Thymus (tissue), 11 donors: Measurements from ENCODE around the gene MED8. TPM values are rescaled to one million over a fixed set of nuclear protein-coding genes. Genes with fewer than 3 reads are reported as not detected.

Experiments
- DNase-seq, 9 donors: peaks; one replicate each; pipeline ENCODE4 v3.0.0-alpha.2; 2013; ENCODE audit warnings: low spot score in 9 of 9, low read depth in 6 of 9, missing footprints in 1 of 9
- H3K27ac ChIP-seq, 2 donors: one replicate each; pipeline ENCODE4 v1.5.1; 2013; ENCODE audit warnings: control low read depth in 1 of 2, low read depth in 1 of 2, low read length in 1 of 2, mild to moderate bottlenecking in 1 of 2, moderate library complexity in 1 of 2
- H3K27me3 ChIP-seq, 2 donors: one replicate each; pipeline ENCODE4 v1.5.1; 2013; ENCODE audit warnings: low read length in 1 of 2; ENCODE audit not compliant: control insufficient read depth in 2 of 2, insufficient read depth in 1 of 2
- H3K36me3 ChIP-seq, 2 donors: one replicate each; pipeline ENCODE4 v1.5.1; 2013; ENCODE audit warnings: low read length in 1 of 2, mild to moderate bottlenecking in 1 of 2, moderate library complexity in 1 of 2; ENCODE audit not compliant: control insufficient read depth in 2 of 2, insufficient read depth in 2 of 2
- H3K4me1 ChIP-seq, 2 donors: one replicate each; pipeline ENCODE4 v1.5.1; 2013; ENCODE audit warnings: low read length in 2 of 2; ENCODE audit not compliant: control insufficient read depth in 2 of 2, insufficient read depth in 2 of 2
- H3K4me3 ChIP-seq, 2 donors: one replicate each; pipeline ENCODE4 v1.5.1; 2013; ENCODE audit warnings: low read length in 2 of 2, control low read depth in 1 of 2, mild to moderate bottlenecking in 1 of 2
- H3K9me3 ChIP-seq, 2 donors: one replicate each; pipeline ENCODE4 v1.5.1; 2013; ENCODE audit warnings: low read length in 1 of 2, mild to moderate bottlenecking in 1 of 2; ENCODE audit not compliant: control insufficient read depth in 2 of 2, insufficient read depth in 1 of 2
- whole genome bisulfite sequencing: extraction: QIAGEN DNeasy Blood & Tissue Kit; methylation state at CpG from one replicate; pipeline ENCODE4 v1.1.7; 2013; 5-methylcytosine and 5-hydroxymethylcytosine counted together
- polyA plus RNA-seq: library from polyadenylated mRNA; stranded (reverse); fragments of 200-250 nt; gene quantifications from one replicate; pipeline ENCODE4 v1.2.3, GENCODE V29; 2013
- total RNA-seq: library from RNA; stranded (reverse); fragments of 120-200 nt; gene quantifications from one replicate; pipeline ENCODE4 v1.2.4, GENCODE V29; 2013
- donor health status: healthy.

MED8 gene
- total and polyA plus RNA-seq, 2 donors: 25.2 to 32.3 TPM

DNA sequence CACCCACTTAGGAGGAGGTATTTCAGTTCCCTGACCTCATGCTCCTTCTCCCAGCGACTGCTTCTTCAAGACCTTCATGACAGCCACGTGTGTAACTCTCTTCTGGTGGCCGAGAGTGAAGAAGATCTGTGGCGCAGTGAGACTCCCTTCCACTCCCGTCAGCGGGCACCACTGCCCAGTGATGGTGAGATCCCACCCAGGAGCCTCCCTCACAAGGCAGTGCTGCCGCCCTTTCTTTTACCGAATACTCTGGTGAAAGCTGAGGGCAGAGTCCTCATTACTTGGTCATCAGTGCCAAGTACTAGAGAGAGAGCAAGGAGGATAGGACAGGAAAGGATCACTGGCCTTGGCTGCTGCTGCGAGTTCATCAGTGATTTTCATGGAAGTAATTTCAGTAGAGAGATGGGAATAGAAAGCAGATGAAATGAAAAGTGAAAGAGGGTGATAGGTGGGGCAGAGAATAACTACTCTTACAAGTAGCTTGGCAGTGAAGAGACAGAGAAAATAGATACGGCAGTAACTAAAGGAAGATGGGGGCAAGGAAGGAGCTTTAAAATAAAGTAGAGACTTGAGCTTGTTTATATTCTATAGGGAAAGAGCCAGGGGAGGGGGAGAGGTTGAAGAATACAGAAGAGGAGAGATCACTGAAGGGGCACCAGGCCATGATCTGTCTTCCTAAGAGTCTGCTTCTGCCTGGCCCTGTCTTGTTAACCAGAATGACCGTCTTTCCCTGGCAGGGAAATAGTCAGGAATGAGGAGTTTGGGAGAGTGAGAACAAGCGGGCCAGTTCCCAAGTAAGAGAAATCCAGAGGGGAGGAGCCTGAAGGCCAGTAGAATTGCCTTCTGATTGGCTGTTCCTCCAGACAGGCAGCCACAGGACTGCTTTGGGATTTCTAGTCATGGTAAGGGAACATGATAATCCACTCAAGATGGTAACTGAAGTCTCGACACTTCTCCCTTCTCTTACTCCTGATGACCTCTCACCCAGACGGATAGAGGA, 45.8 kb upstream of the MED8 start:
- no peak for DNase-seq
- no peak overlapping the region for H3K4me3 ChIP-seq
- WGBS: 95% methylated on average over 14 of the region's 14 CpGs

DNA sequence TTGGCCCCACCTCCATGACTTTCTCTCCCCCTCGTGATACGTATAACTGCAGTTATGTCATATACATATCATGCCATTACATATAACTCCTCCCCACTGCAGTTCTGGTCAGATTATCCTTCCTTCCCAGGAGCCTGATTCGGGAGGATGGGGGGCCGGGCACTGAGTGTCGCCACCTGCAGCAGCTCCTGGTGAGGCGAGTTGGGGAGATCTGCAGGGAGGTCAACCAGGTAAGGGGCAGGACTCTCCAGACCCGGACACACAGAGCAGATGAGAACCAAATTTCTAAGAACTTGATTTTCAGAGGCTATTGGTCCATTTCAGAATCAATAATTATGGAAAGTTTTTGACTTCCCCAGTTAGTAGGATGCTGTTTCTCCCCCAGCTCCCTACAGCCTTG, 44.7 kb upstream of the MED8 start:
- Histone ChIP-seq H3K27ac (no peak overlapping the region), H3K9me3 (peaks cover 0 to 1% of the 10 kb centered on the region in 2 donors), H3K4me3 (no peak overlapping the region), H3K4me1 (no peaks in the 10 kb centered on the region), H3K27me3 (no peaks in the 10 kb centered on the region), H3K36me3 (peaks cover 87 to 88% of the 10 kb centered on the region in 2 donors)
- DNase-seq: no peak
- WGBS: 97% methylated on average over 7 of the region's 7 CpGs

More for the DNA sequence above, 45.8 kb upstream of the MED8 start:
- no peak overlapping the region for H3K27ac ChIP-seq
- peaks cover 81 to 88% of the 10 kb centered on the region in 2 donors for H3K36me3 ChIP-seq
- peaks cover 0 to 1% of the 10 kb centered on the region in 2 donors for H3K9me3 ChIP-seq
- H3K4me1 ChIP-seq: no peaks in the 10 kb centered on the region
- no peaks in the 10 kb centered on the region for H3K27me3 ChIP-seq

- 97% methylated on average over 5 of the region's 5 CpGs for WGBS
- no peaks in the 10 kb centered on the region for H3K27me3 ChIP-seq
- no peaks in the 10 kb centered on the region for H3K4me1 ChIP-seq
- H3K4me3 ChIP-seq: no peak overlapping the region
- peaks cover 86 to 91% of the 10 kb centered on the region in 2 donors for H3K36me3 ChIP-seq
- DNase-seq: no peak
- H3K9me3 ChIP-seq: no peaks in the 10 kb centered on the region
- H3K27ac ChIP-seq: no peak overlapping the region
These were observed 43.3 kb upstream of the MED8 start for GRCh38 chr1:43432907-43433306.

DNA sequence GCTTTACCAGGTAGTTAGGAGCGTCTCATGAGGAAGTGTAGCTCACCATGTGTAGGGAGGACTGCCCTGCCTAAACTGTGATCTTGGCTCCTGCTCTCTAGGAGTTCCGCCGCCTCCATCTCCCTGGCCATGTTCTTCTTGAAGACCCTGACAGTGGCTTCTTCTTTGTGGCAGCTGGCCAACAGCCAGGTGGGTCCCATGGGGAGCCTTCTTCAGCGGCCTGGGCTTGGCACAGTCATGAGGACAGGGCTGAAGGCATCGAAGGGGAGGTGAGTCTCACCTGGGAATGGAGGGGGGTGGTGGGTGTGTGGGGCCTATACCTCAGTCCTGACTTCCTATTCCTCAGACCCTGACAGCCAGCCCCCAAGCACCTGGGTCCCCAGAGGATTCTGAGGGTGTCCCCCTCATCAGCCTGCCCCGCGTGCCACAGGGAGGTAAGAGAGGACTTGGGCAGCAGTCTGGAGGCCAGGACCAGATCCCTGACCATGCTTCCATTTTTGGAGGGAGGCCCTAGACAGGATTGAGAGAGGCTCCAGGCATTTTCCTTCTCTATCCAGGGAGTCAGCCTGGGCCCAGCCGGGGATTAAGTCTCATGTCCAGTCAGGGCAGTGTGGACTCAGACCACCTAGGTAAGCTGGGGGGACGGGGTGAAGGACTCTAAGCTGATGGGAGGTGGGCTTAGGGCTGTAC, 42.7 kb upstream of the MED8 start:
- Histone ChIP-seq H3K4me3 (no peak overlapping the region), H3K27ac (no peak overlapping the region), H3K9me3 (no peaks in the 10 kb centered on the region), H3K27me3 (no peaks in the 10 kb centered on the region), H3K36me3 (peaks cover 89 to 91% of the 10 kb centered on the region in 2 donors), H3K4me1 (no peaks in the 10 kb centered on the region)
- no peak for DNase-seq
- 98% methylated on average over 9 of the region's 9 CpGs for WGBS

- H3K4me1 ChIP-seq: no peaks in the 10 kb centered on the region
- no peaks in the 10 kb centered on the region for H3K9me3 ChIP-seq
- no peaks in the 10 kb centered on the region for H3K27me3 ChIP-seq
- no peak overlapping the region for H3K27ac ChIP-seq
- DNase-seq: no peak
- WGBS: 97% methylated on average over 9 of the region's 9 CpGs
- no peak overlapping the region for H3K4me3 ChIP-seq
- H3K36me3 ChIP-seq: peaks cover 93 to 95% of the 10 kb centered on the region in 2 donors
These were observed 42.1 kb upstream of the MED8 start for GRCh38 chr1:43431676-43432075.

DNA sequence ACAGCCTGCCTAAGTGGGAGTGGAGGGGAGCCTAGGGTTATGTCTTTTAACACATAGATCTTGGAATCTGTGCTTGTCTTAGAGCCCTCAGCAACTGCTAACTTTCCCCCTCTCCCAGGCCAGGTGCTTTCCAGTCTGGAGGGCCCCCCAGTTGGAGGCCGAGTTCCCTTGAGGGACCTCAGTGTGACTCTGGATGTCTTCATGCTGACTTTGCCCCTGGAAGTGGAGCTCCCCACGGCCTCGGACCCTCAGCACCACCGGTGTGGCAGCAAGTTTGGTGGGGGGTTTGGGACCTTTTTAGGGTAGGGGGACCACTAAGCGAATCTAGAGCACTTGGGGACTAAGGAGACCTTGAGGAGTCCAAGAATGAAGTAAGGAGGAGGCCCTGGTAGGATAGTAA, 41.2 kb upstream of the MED8 start:
- H3K27ac ChIP-seq: no peak overlapping the region
- DNase-seq: no peak
- H3K4me3 ChIP-seq: no peak overlapping the region
- 98% methylated on average over 5 of the region's 5 CpGs for WGBS
- no peaks in the 10 kb centered on the region for H3K27me3 ChIP-seq
- H3K9me3 ChIP-seq: no peaks in the 10 kb centered on the region
- peaks cover 93 to 95% of the 10 kb centered on the region in 2 donors for H3K36me3 ChIP-seq
- no peaks in the 10 kb centered on the region for H3K4me1 ChIP-seq

DNA sequence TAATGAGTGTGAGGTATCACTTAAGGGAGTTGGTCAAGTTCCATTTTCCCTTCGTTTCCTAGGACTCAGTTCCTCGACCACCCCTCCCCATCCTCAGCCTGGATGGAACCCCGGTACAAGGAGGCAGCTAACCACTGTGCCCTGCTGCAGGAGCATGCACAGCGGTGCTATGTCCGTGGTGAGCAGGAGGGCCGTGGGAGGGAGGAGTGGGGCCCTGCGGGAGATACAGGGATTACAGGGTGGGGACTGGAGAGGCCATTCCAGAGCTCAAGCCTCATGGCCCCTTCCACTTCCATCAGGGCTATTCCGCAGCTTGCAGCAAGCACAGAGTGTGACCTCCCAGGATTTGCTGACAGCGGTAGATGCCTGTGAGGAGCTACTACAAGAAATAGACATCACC, 38.3 kb upstream of the MED8 start:
- no peak for DNase-seq
- Histone ChIP-seq H3K27me3 (no peaks in the 10 kb centered on the region), H3K4me1 (no peaks in the 10 kb centered on the region), H3K4me3 (no peak overlapping the region), H3K9me3 (no peaks in the 10 kb centered on the region), H3K27ac (no peak overlapping the region), H3K36me3 (peaks cover 92 to 99% of the 10 kb centered on the region in 2 donors)
- 97% methylated on average over 9 of the region's 9 CpGs for WGBS

DNA sequence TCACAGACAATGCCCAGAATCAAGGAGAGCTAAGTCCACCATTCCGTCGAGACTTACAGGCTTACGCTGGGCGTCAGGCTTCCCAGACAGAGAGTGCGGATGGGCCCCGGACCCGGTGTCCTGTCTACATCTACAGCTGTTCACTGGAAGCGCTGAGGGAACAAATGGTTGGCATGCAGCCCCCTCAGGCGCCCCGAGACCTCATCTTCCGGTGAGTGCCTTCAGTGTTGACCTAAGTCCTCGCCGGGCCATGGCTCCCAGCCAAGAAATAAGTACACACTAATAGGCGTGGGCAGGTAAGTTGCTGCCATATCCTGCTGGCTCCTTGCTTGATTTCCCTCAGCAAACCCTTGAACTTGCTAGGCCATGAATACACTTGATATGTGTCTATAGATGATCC, 37.9 kb upstream of the MED8 start:
- H3K9me3 ChIP-seq: no peaks in the 10 kb centered on the region
- DNase-seq: no peak
- no peaks in the 10 kb centered on the region for H3K27me3 ChIP-seq
- H3K27ac ChIP-seq: no peak overlapping the region
- H3K36me3 ChIP-seq: peaks cover 91 to 99% of the 10 kb centered on the region in 2 donors
- WGBS: 96% methylated on average over 14 of the region's 14 CpGs
- H3K4me1 ChIP-seq: no peaks in the 10 kb centered on the region
- no peak overlapping the region for H3K4me3 ChIP-seq

- Histone ChIP-seq H3K4me1 (no peaks in the 10 kb centered on the region), H3K9me3 (no peaks in the 10 kb centered on the region), H3K27ac (no peak overlapping the region), H3K36me3 (peaks cover 90 to 99% of the 10 kb centered on the region in 2 donors), H3K27me3 (no peaks in the 10 kb centered on the region), H3K4me3 (no peak overlapping the region)
- DNase-seq: no peak
- WGBS: 94% methylated on average over 11 of the region's 11 CpGs
These were observed 36.6 kb upstream of the MED8 start for GRCh38 chr1:43426221-43426620.
